ENCODE data around the gene LASP1. TPM values are rescaled to one million over a fixed set of nuclear protein-coding genes. Genes with fewer than 3 reads are reported as not detected.

The LASP1 gene
- total RNA-seq, 3 donors from 2014 or later = 88.7 to 145 (median 92.8) TPM

DNA sequence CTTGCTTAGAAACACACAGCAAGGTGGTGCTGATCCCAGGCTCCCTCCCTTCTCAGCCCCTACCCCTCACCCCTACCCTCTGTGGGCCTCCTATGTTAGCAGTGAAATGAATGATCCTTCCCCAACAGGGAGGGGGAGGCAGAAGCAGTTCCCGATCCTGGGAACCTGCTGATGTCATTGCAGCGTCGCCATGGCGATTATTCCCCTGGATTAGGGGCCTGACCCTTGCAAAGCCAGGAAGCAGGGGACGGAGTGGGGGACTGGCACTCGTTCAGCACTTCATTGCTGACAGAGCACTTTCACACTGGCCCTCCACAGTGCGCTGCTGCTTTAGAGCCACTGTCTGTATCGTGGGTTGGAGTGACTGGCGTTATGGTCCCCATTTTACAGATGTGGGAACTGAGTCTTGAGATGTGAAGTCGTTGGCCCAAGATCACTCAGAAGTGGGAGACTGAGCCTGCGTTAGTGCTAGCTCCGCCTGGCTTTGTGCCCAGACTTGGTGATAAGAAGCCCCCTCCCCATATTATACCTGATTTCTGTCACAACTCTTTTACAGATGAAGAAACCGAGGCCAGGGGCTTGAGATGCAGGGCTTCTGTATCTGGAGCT lies 26.6 kb downstream of the LASP1 start:
- DNase-seq (ENCODE audit: low spot score in 2 of 2) = no peak
- no peaks in the 10 kb centered on the region for H3K36me3 ChIP-seq
- intact Hi-C loops (cut with DNase I; ENCODE audit: low total_unique reads) = no loop called here
- H3K4me3 ChIP-seq = no peak overlapping the region
- no peaks in the 10 kb centered on the region for H3K9me3 ChIP-seq
- H3K4me1 ChIP-seq = peaks cover 21 to 27% of the 10 kb centered on the region in 2 donors
- H3K27me3 ChIP-seq = no peaks in the 10 kb centered on the region
- TF ChIP-seq POLR2A (IDR thresholded peaks at IDR 0.05) (no peak), POLR2AphosphoS5 (IDR thresholded peaks at IDR 0.05) (no peak)
- TF ChIP-seq, protein P1, sequence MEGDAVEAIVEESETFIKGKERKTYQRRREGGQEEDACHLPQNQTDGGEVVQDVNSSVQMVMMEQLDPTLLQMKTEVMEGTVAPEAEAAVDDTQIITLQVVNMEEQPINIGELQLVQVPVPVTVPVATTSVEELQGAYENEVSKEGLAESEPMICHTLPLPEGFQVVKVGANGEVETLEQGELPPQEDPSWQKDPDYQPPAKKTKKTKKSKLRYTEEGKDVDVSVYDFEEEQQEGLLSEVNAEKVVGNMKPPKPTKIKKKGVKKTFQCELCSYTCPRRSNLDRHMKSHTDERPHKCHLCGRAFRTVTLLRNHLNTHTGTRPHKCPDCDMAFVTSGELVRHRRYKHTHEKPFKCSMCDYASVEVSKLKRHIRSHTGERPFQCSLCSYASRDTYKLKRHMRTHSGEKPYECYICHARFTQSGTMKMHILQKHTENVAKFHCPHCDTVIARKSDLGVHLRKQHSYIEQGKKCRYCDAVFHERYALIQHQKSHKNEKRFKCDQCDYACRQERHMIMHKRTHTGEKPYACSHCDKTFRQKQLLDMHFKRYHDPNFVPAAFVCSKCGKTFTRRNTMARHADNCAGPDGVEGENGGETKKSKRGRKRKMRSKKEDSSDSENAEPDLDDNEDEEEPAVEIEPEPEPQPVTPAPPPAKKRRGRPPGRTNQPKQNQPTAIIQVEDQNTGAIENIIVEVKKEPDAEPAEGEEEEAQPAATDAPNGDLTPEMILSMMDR (IDR thresholded peaks at IDR 0.05) = no peak
- H3K27ac ChIP-seq = peak overlapping the region; percentile 62 to 84

DNA sequence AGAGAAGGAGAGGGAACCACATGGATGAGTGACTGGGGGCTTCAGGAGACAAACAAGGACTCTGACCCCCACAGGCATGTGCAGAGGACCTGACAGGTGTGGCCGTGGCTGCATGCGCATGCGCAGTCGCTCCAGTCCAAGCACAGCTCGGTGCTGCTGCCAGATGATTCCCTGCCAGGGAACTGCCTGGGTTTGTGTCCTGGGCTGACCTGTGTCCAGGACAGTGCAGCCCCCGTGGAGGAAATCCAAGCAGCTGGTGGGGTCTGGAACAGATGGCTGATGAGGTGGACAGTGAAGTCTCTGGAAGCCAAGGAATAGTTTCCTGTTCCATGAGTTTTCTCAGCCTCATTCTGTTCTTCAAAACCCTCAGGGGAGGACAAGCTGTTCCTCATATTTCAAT lies 27.3 kb downstream of the LASP1 start:
- intact Hi-C loops (cut with DNase I; ENCODE audit: low total_unique reads) = no loop called here
- TF ChIP-seq POLR2A (IDR thresholded peaks at IDR 0.05) = no peak
- no peak for TF ChIP-seq POLR2AphosphoS5 (IDR thresholded peaks at IDR 0.05)
- TF ChIP-seq, protein P1 (IDR thresholded peaks at IDR 0.05) = no peak
- no peak for DNase-seq (ENCODE audit: low spot score in 2 of 2)
- H3K27ac ChIP-seq = peak overlapping the region; percentile 62 to 84
- no peak overlapping the region for H3K4me3 ChIP-seq
- no peaks in the 10 kb centered on the region for H3K9me3 ChIP-seq
- no peaks in the 10 kb centered on the region for H3K27me3 ChIP-seq
- peaks cover 21 to 27% of the 10 kb centered on the region in 2 donors for H3K4me1 ChIP-seq
- H3K36me3 ChIP-seq = no peaks in the 10 kb centered on the region

DNA sequence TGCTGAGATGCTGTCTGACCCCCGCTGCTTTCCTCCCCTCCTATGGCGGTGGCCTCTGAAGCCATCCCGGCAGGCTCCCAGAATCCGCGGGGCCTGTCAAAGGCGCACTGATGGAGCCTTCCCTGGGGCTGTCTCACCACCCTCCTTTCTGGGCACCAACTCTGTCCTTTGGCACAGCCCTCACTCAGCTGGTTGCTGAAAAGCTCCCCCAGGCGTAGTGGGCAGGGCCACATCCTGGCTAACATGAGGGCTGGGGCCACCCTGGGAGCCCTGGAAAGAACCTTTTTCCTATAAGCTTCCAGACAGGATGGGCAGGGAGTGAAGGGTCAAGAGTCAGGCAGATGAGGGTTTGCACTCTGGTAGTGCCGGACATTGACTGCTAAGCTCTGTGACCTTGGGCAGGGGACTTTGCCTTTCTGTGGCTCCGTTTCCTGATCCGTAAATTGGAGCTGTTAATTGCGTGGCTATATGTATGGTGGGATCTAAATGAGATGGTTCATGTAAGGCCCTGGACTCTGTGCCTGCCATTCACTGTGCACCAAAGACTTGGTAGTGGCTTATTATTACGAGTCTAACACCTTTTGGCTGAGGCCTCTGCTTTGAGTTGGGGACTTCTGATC lies 27.9 kb downstream of the LASP1 start:
- H3K36me3 ChIP-seq = no peaks in the 10 kb centered on the region
- intact Hi-C loops (cut with DNase I; ENCODE audit: low total_unique reads) = no loop called here
- no peaks in the 10 kb centered on the region for H3K27me3 ChIP-seq
- H3K4me1 ChIP-seq = peaks cover 21 to 27% of the 10 kb centered on the region in 2 donors
- no peak for DNase-seq (ENCODE audit: low spot score in 2 of 2)
- TF ChIP-seq POLR2AphosphoS5 (IDR thresholded peaks at IDR 0.05) (no peak), POLR2A (IDR thresholded peaks at IDR 0.05) (no peak)
- TF ChIP-seq, protein P1 (IDR thresholded peaks at IDR 0.05) = no peak
- no peaks in the 10 kb centered on the region for H3K9me3 ChIP-seq
- H3K4me3 ChIP-seq = no peak overlapping the region
- H3K27ac ChIP-seq = peak overlapping the region; percentile 62 to 84

DNA sequence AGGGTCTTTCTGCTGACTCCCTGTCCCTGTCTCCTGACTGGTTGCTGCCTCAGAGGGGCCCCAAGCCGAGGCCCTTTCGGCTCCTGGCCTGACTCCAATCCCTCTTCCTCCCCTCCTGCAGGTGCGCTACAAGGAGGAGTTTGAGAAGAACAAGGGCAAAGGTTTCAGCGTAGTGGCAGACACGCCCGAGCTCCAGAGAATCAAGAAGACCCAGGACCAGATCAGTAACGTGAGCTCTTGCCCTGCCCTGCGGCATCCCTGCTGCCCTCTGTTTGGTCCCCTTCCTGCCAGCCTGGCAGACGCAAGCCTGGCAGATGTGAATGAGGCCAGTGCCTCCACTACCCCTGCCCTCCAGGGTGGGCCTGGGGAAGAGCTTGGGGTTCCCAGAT lies 28.4 kb downstream of the LASP1 start:
- H3K36me3 ChIP-seq = no peaks in the 10 kb centered on the region
- peak overlapping the region; percentile 62 to 84 for H3K27ac ChIP-seq
- peak overlapping the region in 1 of 3 donors; percentile 20 for H3K4me3 ChIP-seq
- no peaks in the 10 kb centered on the region for H3K9me3 ChIP-seq
- peaks cover 16 to 22% of the 10 kb centered on the region in 2 donors for H3K4me1 ChIP-seq
- DNase-seq (ENCODE audit: low spot score in 2 of 2) = no peak
- intact Hi-C loops (cut with DNase I; ENCODE audit: low total_unique reads) = no loop called here
- H3K27me3 ChIP-seq = no peaks in the 10 kb centered on the region
- TF ChIP-seq POLR2A (IDR thresholded peaks at IDR 0.05) (no peak), POLR2AphosphoS5 (IDR thresholded peaks at IDR 0.05) (no peak)
- TF ChIP-seq, protein P1 (IDR thresholded peaks at IDR 0.05) = no peak

DNA sequence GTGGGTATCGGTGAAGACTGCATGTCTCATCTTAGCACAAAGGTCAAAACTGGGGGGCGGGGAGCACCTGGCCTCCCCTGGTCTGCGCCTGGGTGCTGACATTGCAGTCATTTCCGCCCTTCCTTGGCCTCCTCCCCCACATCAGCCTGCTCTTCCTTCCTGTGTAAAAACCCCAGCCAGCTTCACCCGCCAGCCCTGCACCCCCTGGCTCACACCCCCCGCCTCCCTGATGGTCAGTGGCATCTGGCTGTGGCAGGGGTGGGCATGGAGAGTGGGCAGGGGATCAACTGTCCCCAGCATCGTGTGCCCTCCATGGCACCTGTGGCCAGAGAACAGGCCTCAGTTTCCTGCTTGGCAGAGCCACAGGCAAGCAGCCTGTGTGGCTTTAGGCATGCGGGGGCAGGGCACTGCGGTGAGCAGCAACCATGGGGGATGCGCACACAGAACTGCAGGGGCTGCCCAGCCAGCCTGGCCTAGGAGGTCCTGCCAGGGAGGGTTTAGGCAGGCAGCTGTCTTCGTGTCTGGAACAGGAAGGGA lies 29.0 kb downstream of the LASP1 start:
- H3K27me3 ChIP-seq = no peaks in the 10 kb centered on the region
- no peak for TF ChIP-seq POLR2A (IDR thresholded peaks at IDR 0.05)
- no peak for TF ChIP-seq POLR2AphosphoS5 (IDR thresholded peaks at IDR 0.05)
- TF ChIP-seq, protein P1 (IDR thresholded peaks at IDR 0.05) = no peak
- H3K36me3 ChIP-seq = no peaks in the 10 kb centered on the region
- peak overlapping the region; percentile 62 to 84 for H3K27ac ChIP-seq
- no peak overlapping the region for H3K4me3 ChIP-seq
- peaks cover 13 to 16% of the 10 kb centered on the region in 2 donors for H3K4me1 ChIP-seq
- no peak for DNase-seq (ENCODE audit: low spot score in 2 of 2)
- intact Hi-C loops (cut with DNase I; ENCODE audit: low total_unique reads) = no loop called here
- no peaks in the 10 kb centered on the region for H3K9me3 ChIP-seq
